ENCODE measurements around the gene LCP1. TPM values are rescaled to one million over a fixed set of nuclear protein-coding genes. Genes with fewer than 3 reads are reported as not detected.

Gene LCP1
- total and polyA plus RNA-seq, 9 of the 15 experiments (the other 6 are each of a cell fraction or from before 2014, with no cell fraction given), result 83.0 to 255 (median 163) TPM

- TF ChIP-seq TFE3 (CRISPR knock-in tag; IDR thresholded peaks at IDR 0.05), result no peak
- no peak for TF ChIP-seq ETV5 (CRISPR knock-in tag; IDR thresholded peaks at IDR 0.05; ENCODE audit: low read depth)
- peak; percentile 31; the same call in 1 of the 2 replicates for TF ChIP-seq MAFG (tag; conservative IDR thresholded peaks at IDR 0.05)
- TF ChIP-seq SUPT5H (IDR thresholded peaks at IDR 0.05), result no peak
- peak; percentile 88 for TF ChIP-seq ZNF316 (IDR thresholded peaks at IDR 0.05)
- no peak for TF ChIP-seq ZFP30 (CRISPR knock-in tag; IDR thresholded peaks at IDR 0.05; ENCODE audit: borderline replicate concordance)
- TF ChIP-seq ZNF79 (CRISPR knock-in tag; IDR thresholded peaks at IDR 0.05; ENCODE audit: low read depth), result no peak
- no peak for TF ChIP-seq TAL1 (IDR thresholded peaks at IDR 0.05)
- TF ChIP-seq ZNF121 (CRISPR knock-in tag; conservative IDR thresholded peaks at IDR 0.05), result no peak
- no peak for TF ChIP-seq TGIF2 (CRISPR knock-in tag; IDR thresholded peaks at IDR 0.05)
- peak; percentile 72 for TF ChIP-seq C11orf30 (IDR thresholded peaks at IDR 0.05; ENCODE audit: low read depth)
- TF ChIP-seq HDAC1 (IDR thresholded peaks at IDR 0.05), result no peak
Observed at GRCh38 chr13:46134494-46134893, 47.5 kb downstream of the LCP1 start (continued).

GRCh38 chr13:46132109-46132508, 49.9 kb downstream of the LCP1 start:
- Histone ChIP-seq H3K4me3 (no peak overlapping the region), H3K9me1 (ENCODE audit: control insufficient read depth, insufficient read depth, low read length) (no peaks in the 10 kb centered on the region), H3K27me3 (ENCODE audit: control insufficient read depth in 2 of 2, insufficient read depth in 2 of 2, low read length in 2 of 2) (no peaks in the 10 kb centered on the region), H3K4me1 (replicated peaks in 1 of 2; ENCODE audit: control insufficient read depth in 2 of 2, insufficient read depth in 2 of 2, low read length in 2 of 2) (no peaks in the 10 kb centered on the region), H2AFZ (ENCODE audit: low read depth, low read length) (no peak overlapping the region), H3K4me2 (ENCODE audit: insufficient read depth, low read length) (no peak overlapping the region), H3K9me3 (replicated peaks; ENCODE audit: control insufficient read depth, insufficient read depth, low read depth, low read length) (no peaks in the 10 kb centered on the region), H3K79me2 (ENCODE audit: control insufficient read depth, insufficient read depth, low read length) (no peaks in the 10 kb centered on the region), H3K27ac (ENCODE audit: extremely low read depth, low read depth, low read length) (no peak overlapping the region), H4K20me1 (replicated peaks; ENCODE audit: control insufficient read depth, insufficient read depth, low read length) (no peaks in the 10 kb centered on the region), H3K36me3 (ENCODE audit: control insufficient read depth, insufficient read depth, low read length) (peaks cover 86% of the 10 kb centered on the region; the same call in 2 of the 3 replicates), H3K9ac (ENCODE audit: insufficient read depth in 1 of 2, low read depth in 2 of 2, low read length in 2 of 2) (no peak overlapping the region)
- DNase-seq (ENCODE audit: extremely low read depth in 1 of 4, low spot score in 3 of 4) (no peak), ATAC-seq (no peak), FAIRE-seq (no peak)
- TF ChIP-seq RAD21 (CRISPR knock-in tag; conservative IDR thresholded peaks at IDR 0.05 in 1 of 2, IDR thresholded peaks at IDR 0.05 in 1 of 2) (no peak), PREB (CRISPR knock-in tag; IDR thresholded peaks at IDR 0.05) (no peak), U2AF1 (optimal IDR thresholded peaks at IDR 0.05; ENCODE audit: low read depth, low read length) (no peak)
- in situ Hi-C loops (cut with MboI) (no loop called here), intact Hi-C loops (cut with micrococcal nuclease) (no loop called here)
- POLR2A ChIA-PET, result no interaction called here
- no TSS peak for BruUV-seq (replicated peaks)
- CTCF ChIA-PET (ENCODE audit: low intra/inter-chr PET ratio), result no interaction called here
- WGBS (ENCODE audit: insufficient coverage, low coverage, missing lambda C conversion rate), result 91% methylated on average over 3 of the region's 3 CpGs

Measured in K562 (cell line).